K562 (cell line): Measurements from ENCODE around the gene BIK. TPM values are rescaled to one million over a fixed set of nuclear protein-coding genes. Genes with fewer than 3 reads are reported as not detected.

ENCODE experiments used
- ATAC-seq: fragments of 200-7000 bp; cut with Tn5 transposase; 3 replicates; pipeline ENCODE4 v1.9.1; 2020; ENCODE audit warnings: moderate library complexity
- BruUV-seq: library from RNA; stranded (reverse); fragments of 400-500 nt; replicated peaks from 2 replicates; lab custom pipeline; 2021; lab: Mats Ljungman, UMichigan
- CTCF ChIA-PET: fragments of 300-600 bp; formaldehyde crosslinking; extraction: SDS; loops from one replicate; lab custom pipeline; 2021; ENCODE audit warnings: low intra/inter-chr PET ratio; lab: Yijun Ruan, JAX
- POLR2A ChIA-PET: fragments of 300-600, 350-650 bp; sonication (Branson Sonifier 250); formaldehyde crosslinking; extraction: SDS; loops from one replicate; lab custom pipeline; 2021; ENCODE audit warnings: antibody characterized with exemption, inconsistent platforms; lab: Yijun Ruan, JAX
- DNase-seq, 4 experiments: peaks; one replicate each; pipeline versions ENCODE4 v3.0.0 to v3.0.0-alpha.2; 2011 to 2018; ENCODE audit warnings: low spot score in 3 of 4, mixed read lengths in 3 of 4; ENCODE audit errors: extremely low read depth in 1 of 4
- FAIRE-seq: peaks from 2 replicates; lab custom pipeline; 2011; peaks lifted over from hg19 to GRCh38; lab: Jason Lieb, UNC
- H2AFZ ChIP-seq: 2 replicates; pipeline ENCODE4 v1.6.0; 2011; ENCODE audit warnings: low read depth, low read length, control low read depth, inconsistent platforms
- H3K27ac ChIP-seq: fragments of 200-600 bp; 3 replicates; pipeline ENCODE4 v1.8.0; 2011; ENCODE audit warnings: low read depth, mild to moderate bottlenecking, control low read depth, inconsistent platforms, low read length, moderate library complexity, mixed read lengths; ENCODE audit errors: extremely low read depth
- H3K27me3 ChIP-seq, 2 experiments: fragments of 300-600 bp in 1 of 2; 2 replicates in 1 of 2; 3 replicates in 1 of 2; pipeline versions ENCODE4 v1.6.0 to v1.8.0; 2011; ENCODE audit warnings: inconsistent platforms in 2 of 2, low read length in 2 of 2, mild to moderate bottlenecking in 1 of 2, mixed read lengths in 1 of 2, moderate library complexity in 1 of 2; ENCODE audit not compliant: control insufficient read depth in 2 of 2, insufficient read depth in 2 of 2
- H3K36me3 ChIP-seq: fragments of 300-600 bp; 3 replicates; pipeline ENCODE4 v1.8.0; 2011; ENCODE audit warnings: mild to moderate bottlenecking, low read length, inconsistent platforms; ENCODE audit not compliant: control insufficient read depth, insufficient read depth
- H3K4me1 ChIP-seq, 2 experiments: fragments of 200-600 bp in 1 of 2; replicated peaks in 1 of 2; 2 replicates in 1 of 2; 3 replicates in 1 of 2; pipeline versions ENCODE4 v1.5.1 to v1.8.0; 2011; ENCODE audit warnings: inconsistent platforms in 2 of 2, low read length in 2 of 2, mild to moderate bottlenecking in 1 of 2, mixed read lengths in 1 of 2, moderate library complexity in 1 of 2; ENCODE audit not compliant: control insufficient read depth in 2 of 2, insufficient read depth in 2 of 2
- H3K4me2 ChIP-seq: 2 replicates; pipeline ENCODE4 v1.6.1; 2011; ENCODE audit warnings: low read length, control low read depth, inconsistent platforms, mixed read lengths; ENCODE audit not compliant: insufficient read depth
- H3K4me3 ChIP-seq: fragments of 200-600 bp; sonication (generic), shearing (Covaris generic); 2 replicates; pipeline ENCODE4 v1.5.1; 2016; ENCODE audit warnings: control low read depth, inconsistent platforms
- H3K79me2 ChIP-seq: fragments of 200-600 bp; 3 replicates; pipeline ENCODE4 v1.8.0; 2011; ENCODE audit warnings: low read length, inconsistent platforms; ENCODE audit not compliant: control insufficient read depth, insufficient read depth
- H3K9ac ChIP-seq, 2 experiments: 2 replicates each; pipeline versions ENCODE4 v1.6.0 to v1.6.1; 2011; ENCODE audit warnings: low read depth in 2 of 2, low read length in 2 of 2, control low read depth in 1 of 2, inconsistent platforms in 1 of 2, mild to moderate bottlenecking in 1 of 2, mixed read lengths in 1 of 2; ENCODE audit not compliant: insufficient read depth in 1 of 2
- H3K9me1 ChIP-seq: one replicate; pipeline ENCODE4 v1.6.0; 2011; ENCODE audit warnings: inconsistent platforms, mild to moderate bottlenecking, low read length, moderate library complexity; ENCODE audit not compliant: control insufficient read depth, insufficient read depth
- H3K9me3 ChIP-seq: replicated peaks from 2 replicates; pipeline ENCODE4 v1.5.1; 2011; ENCODE audit warnings: low read depth, low read length, inconsistent platforms; ENCODE audit not compliant: control insufficient read depth, insufficient read depth
- H4K20me1 ChIP-seq: replicated peaks from 2 replicates; pipeline ENCODE4 v1.6.1; 2011; ENCODE audit warnings: low read length, inconsistent platforms, mixed read lengths; ENCODE audit not compliant: control insufficient read depth, insufficient read depth
- CBX3 ChIP-seq, 2 experiments: IDR thresholded peaks; 1 replicate in 1 of 2; 2 replicates in 1 of 2; pipeline ENCODE4 v1.6.1; 2012; ENCODE audit warnings: inconsistent platforms in 2 of 2, low read length in 2 of 2, borderline replicate concordance in 1 of 2, control low read depth in 1 of 2
- CBX5 ChIP-seq: IDR thresholded peaks from 2 replicates; pipeline ENCODE4 v1.6.1; 2014; ENCODE audit warnings: low read depth, borderline replicate concordance
- CGGBP1 ChIP-seq: fragments of 250-450 bp; sonication (Bioruptor Pico); IDR thresholded peaks from 2 replicates; pipeline ENCODE4 v1.9.0; 2021; ENCODE audit warnings: mild to moderate bottlenecking
- HNRNPUL1 ChIP-seq: fragments of 200-400 bp; formaldehyde crosslinking; IDR thresholded peaks from 2 replicates; pipeline ENCODE4 v1.6.1; 2017; ENCODE audit warnings: low read length
- NRF1 ChIP-seq, 2 experiments: fragments of 450-650 bp; IDR thresholded peaks in 1 of 2; conservative IDR thresholded peaks in 1 of 2; 2 replicates each; pipeline ENCODE4 v1.6.1; 2014; ENCODE audit warnings: mild to moderate bottlenecking in 2 of 2
- OTX1 ChIP-seq: fragments of 450-650 bp; formaldehyde crosslinking; IDR thresholded peaks from 2 replicates; pipeline ENCODE4 v1.4.0; 2022; ENCODE audit warnings: mild to moderate bottlenecking
- PHB2 ChIP-seq: fragments of 450-650 bp; IDR thresholded peaks from 2 replicates; pipeline ENCODE4 v1.6.1; 2017; ENCODE audit warnings: low read depth
- POLR2H ChIP-seq: IDR thresholded peaks from 2 replicates; pipeline ENCODE4 v1.6.1; 2016; ENCODE audit warnings: missing genetic modification characterization, low read depth, mild to moderate bottlenecking, control low read depth, missing compliant biosample characterization, moderate library complexity
- RBM39 ChIP-seq: fragments of 200-400 bp; formaldehyde crosslinking; optimal IDR thresholded peaks from 2 replicates; pipeline ENCODE3; 2018; ENCODE audit warnings: low read depth, low read length
- THAP7 ChIP-seq: fragments of 250-450 bp; sonication (Bioruptor Pico); IDR thresholded peaks from 2 replicates; pipeline ENCODE4 v1.5.0; 2021
- YY1 ChIP-seq, 3 experiments: IDR thresholded peaks; 2 replicates each; pipeline ENCODE4 v1.6.1; 2011; ENCODE audit warnings: low read length in 2 of 3, mild to moderate bottlenecking in 2 of 3, moderate library complexity in 2 of 3, borderline replicate concordance in 1 of 3, control low read depth in 1 of 3, low read depth in 1 of 3; ENCODE audit not compliant: insufficient read depth in 3 of 3, insufficient replicate concordance in 2 of 3, control insufficient read depth in 1 of 3, insufficient read length in 1 of 3; ENCODE audit errors: extremely low read depth in 1 of 3
- ZNF318 ChIP-seq, 2 experiments: fragments of 450-650 bp; IDR thresholded peaks; 2 replicates each; pipeline ENCODE4 v1.6.1; 2016; ENCODE audit warnings: mild to moderate bottlenecking in 2 of 2, borderline replicate concordance in 1 of 2, low read depth in 1 of 2, moderate library complexity in 1 of 2
- WGBS: fragments of 100-300 bp; shearing (Covaris generic); methylation state at CpG from one replicate; pipeline ENCODE4 v1.1.6; 2016; ENCODE audit warnings: low coverage, mixed read lengths; ENCODE audit not compliant: insufficient coverage; ENCODE audit errors: missing lambda C conversion rate; 5-methylcytosine and 5-hydroxymethylcytosine counted together
- in situ Hi-C: fragments of 300-500 bp; cut with MboI; formaldehyde crosslinking; loops from 4 replicates; pipeline ENCODE4 v1.15.0; 2018; ENCODE audit warnings: inconsistent platforms, mixed read lengths
- intact Hi-C: fragments of 100-400 bp; cut with micrococcal nuclease; formaldehyde crosslinking; loops from 2 replicates; pipeline ENCODE4 v1.14.2; 2022
- polyA plus RNA-seq, 8 experiments: library from polyadenylated mRNA; depleted of rRNA in 4 of 8; stranded (reverse) in 5 of 8; unstranded in 3 of 8; fragments of >200 nt; fragmentation: Nextera tagmentation in 2 of 8; fragmentation: Illumina TruSeq in 1 of 8; extraction: Ambion mirVana in 2 of 8; extraction: Trizol in 1 of 8; gene quantifications; 2 replicates each; pipeline versions ENCODE4 v1.2.1 to v1.2.3, GENCODE V29; 2011 to 2014; ENCODE audit warnings: inconsistent platforms in 1 of 8, missing spikeins in 1 of 8
- total RNA-seq, 7 experiments: library from RNA; depleted of rRNA in 6 of 7; stranded (reverse); fragments of >200 nt in 6 of 7; fragmentation: Illumina TruSeq in 2 of 7; extraction: Trizol in 2 of 7; gene quantifications; 2 replicates each; pipeline versions ENCODE4 v1.2.1 to v1.2.3, GENCODE V29; 2011 to 2021; ENCODE audit warnings: low replicate concordance in 1 of 7

BIK gene
- total and polyA plus RNA-seq, 9 of the 15 experiments (the other 6 are each of a cell fraction or from before 2014, with no cell fraction given), result 0.08 to 0.23 (median 0.18) TPM; not detected in 4

GRCh38 chr22:43094551-43094950, 16.0 kb upstream of the BIK start (continued):
- TF ChIP-seq POLR2H (tag), result no peak

GRCh38 chr22:43096420-43096819, 14.1 kb upstream of the BIK start:
- intact Hi-C loops (no loop called here), in situ Hi-C loops (no loop called here)
- Histone ChIP-seq H3K27ac (no peak overlapping the region), H3K9ac (no peak overlapping the region), H3K4me1 (peaks cover 9 to 10% of the 10 kb centered on the region in 2 experiments; a peak in 4 of 5 replicates), H3K9me3 (no peaks in the 10 kb centered on the region), H3K36me3 (no peaks in the 10 kb centered on the region), H3K9me1 (no peaks in the 10 kb centered on the region), H2AFZ (no peak overlapping the region), H3K4me3 (no peak overlapping the region), H3K79me2 (no peaks in the 10 kb centered on the region), H3K27me3 (no peaks in the 10 kb centered on the region), H3K4me2 (no peak overlapping the region), H4K20me1 (no peaks in the 10 kb centered on the region)
- no peak for DNase-seq
- no peak for FAIRE-seq
- ATAC-seq, result no peak
- CTCF ChIA-PET, result no interaction called here
- 48% methylated on average over 8 of the region's 8 CpGs for WGBS
- POLR2A ChIA-PET, result no interaction called here
- no TSS peak for BruUV-seq
- TF ChIP-seq NRF1 (conservative IDR thresholded peaks at IDR 0.05 in 1 of 2, IDR thresholded peaks at IDR 0.05 in 1 of 2) (no peak), ZNF318 (IDR thresholded peaks at IDR 0.05; ENCODE audit: borderline replicate concordance in 1 of 2, low read depth in 1 of 2) (no peak), YY1 (IDR thresholded peaks at IDR 0.05; ENCODE audit: borderline replicate concordance in 1 of 3, control insufficient read depth in 1 of 3, extremely low read depth in 1 of 3, insufficient read depth in 3 of 3, insufficient read length in 1 of 3, insufficient replicate concordance in 2 of 3, low read depth in 1 of 3, low read length in 2 of 3) (no peak), THAP7 (CRISPR knock-in tag) (no peak), OTX1 (CRISPR knock-in tag) (no peak), CBX3 (IDR thresholded peaks at IDR 0.05; ENCODE audit: borderline replicate concordance in 1 of 2, low read length in 2 of 2) (peak in 1 of 2 experiments; percentile 93; a peak in 2 of 3 replicates), PHB2 (no peak), HNRNPUL1 (no peak), CBX5 (peak; percentile 90), CGGBP1 (CRISPR knock-in tag) (no peak), RBM39 (no peak)
